GM19035 (cell line): ENCODE results near the gene FXR1.
"Not testable (repeated sequence)": the region's sequence is repeated elsewhere in the genome, so short reads cannot be mapped to it uniquely, and the experiment has no call there.

Source experiments
- ATAC-seq: cut with Tn5 transposase; IDR thresholded peaks from one replicate; pipeline ENCODE4 v1.9.1; 2021; ENCODE audit not compliant: unreplicated experiment

The FXR1 gene

DNA sequence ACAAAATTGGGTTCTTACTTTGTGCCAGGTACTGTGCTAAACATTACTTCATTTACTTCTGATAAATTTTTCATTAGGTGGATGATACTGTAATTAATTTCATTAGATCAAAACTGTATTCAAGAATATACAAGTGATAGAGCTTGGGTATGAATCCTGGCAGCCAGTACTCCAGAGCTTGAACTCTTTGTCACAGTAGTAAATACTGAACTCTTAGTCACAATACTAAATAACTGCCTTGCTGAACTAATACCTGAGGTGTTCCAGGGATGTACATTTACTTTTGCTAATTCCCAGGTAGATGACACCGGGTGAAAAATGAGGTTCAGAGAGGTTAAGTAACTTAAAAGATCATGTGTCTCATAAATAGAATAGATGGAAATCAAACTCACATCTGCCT is 20.3 kb downstream of the FXR1 start:
- ATAC-seq: no peak

DNA sequence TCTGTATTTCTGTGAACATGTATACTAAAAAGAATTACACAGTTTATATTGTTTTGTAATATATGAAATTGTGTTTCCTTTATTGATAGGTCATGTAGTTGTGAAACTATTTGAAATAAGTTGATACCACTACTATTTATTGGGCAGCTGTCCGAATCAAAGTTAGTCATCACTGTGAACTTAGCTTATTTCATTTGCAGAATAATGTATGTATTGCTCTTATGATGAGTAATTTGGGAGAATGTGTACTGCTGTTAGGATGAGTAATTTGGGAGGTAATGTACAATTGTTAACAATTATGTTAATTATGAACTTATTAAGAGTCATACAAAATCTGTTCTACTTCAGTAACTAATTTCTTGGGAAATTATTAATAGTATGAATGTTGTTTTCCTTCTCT is 22.2 kb downstream of the FXR1 start:
- ATAC-seq: no peak

DNA sequence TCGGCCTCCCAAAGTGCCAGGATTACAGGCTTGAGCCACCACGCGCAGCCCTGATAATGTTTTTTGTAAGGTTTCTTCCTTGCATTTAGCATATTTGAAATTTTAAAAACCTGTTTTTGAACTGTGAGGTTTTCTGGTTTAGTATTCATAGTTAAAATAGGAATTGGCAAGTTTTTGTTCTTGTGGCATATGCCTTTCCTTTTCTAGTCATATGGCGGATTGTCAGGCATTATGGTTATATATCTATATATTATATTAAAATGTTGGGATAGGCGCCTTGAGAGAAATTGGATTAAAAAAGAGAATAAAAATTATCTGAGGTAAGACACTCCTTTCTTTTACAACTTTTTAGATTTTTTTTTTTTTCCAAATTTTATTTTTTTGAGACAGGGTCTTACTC is 28.4 kb downstream of the FXR1 start:
- ATAC-seq: no peak

- ATAC-seq: peak; percentile 79
These were observed 35.4 kb downstream of the FXR1 start for GRCh38 chr3:180947761-180948390.

- ATAC-seq: no peak
These were observed 47.2 kb downstream of the FXR1 start for GRCh38 chr3:180959691-180960090.

GRCh38 chr3:180961087-180961486 is 48.6 kb downstream of the FXR1 start:
- ATAC-seq: no peak

GRCh38 chr3:180961552-180961951 is 49.1 kb downstream of the FXR1 start:
- ATAC-seq: no peak

GRCh38 chr3:180962530-180962929 is 50.1 kb downstream of the FXR1 start:
- ATAC-seq: no peak

- no peak for ATAC-seq
These were observed 58.5 kb downstream of the FXR1 start for GRCh38 chr3:180970931-180971330.

- peak; percentile 52 for ATAC-seq
These were observed 61.1 kb downstream of the FXR1 start for GRCh38 chr3:180973543-180973942.

DNA sequence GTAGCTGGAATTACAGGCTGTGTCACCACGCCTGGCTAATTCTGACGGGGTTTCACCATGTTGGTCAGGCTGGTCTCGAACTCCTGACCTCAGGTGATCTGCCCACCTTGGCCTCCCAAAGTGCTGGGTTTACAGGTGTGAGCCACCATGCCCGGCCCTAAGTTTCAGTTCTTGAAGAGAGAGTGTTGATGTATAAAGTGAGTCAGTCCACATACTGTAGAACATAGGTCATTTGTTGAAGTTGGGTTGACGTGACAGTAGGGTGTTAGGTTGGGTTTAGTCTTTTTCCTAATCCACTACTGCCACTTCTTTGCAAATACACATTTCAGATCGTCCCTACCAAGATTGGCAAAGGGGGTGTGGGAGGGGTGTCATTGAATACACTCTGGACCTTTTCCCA is 61.8 kb downstream of the FXR1 start:
- ATAC-seq: no peak

DNA sequence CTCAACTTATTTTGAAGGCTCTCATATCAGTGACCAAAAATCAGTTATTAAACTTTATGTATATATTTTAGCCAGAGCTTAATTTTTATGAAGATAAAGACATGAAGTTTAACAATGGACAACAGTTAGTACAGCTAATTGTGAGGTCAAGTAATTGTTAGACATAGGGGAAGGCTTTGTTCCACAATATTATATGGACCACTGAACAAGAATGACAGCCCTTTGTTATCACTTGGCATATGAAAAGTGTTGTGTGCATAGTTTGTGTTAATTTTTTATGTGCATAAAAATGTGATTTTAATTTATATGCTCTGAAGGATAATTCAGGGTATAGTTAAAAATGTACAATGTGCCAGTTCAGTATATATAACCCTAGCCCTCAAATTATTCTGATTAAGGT is 65.0 kb downstream of the FXR1 start:
- no peak for ATAC-seq

DNA sequence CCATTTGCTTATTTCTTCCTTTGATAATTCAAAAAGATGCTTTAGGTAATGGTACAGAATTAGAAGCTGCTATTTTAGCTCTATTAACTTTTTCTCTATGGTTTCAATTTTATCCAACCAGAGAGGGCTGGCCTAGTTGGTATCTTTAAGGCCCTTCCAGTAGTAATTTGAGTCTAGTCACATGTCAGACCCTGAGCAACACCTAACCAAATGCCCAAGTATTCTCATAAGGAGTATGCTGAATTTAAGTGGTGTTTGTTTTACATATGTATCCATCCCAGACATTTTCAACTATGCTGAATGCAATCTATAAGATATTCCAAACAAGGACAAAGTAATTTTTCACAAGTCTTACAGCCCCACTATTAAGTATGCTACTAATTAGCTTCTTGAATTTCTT is 67.5 kb downstream of the FXR1 start:
- ATAC-seq: no peak

DNA sequence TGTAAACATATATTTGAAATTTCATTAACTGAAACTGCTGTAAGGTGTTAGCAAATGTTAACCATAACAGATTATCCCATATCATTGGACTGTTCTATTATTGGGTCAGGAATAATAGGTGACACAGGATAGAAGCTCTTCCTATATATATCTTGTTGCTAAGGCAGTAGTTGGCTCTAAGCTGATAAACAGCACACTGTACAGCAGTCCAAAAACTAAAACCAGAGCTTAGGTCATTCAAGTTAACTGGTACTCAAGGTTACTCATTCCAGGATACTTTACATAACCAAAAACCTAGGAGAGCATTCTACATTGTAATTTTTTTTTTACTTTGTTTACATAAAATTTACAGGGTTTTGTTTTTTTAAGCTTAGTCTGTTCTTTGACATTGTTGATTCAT is 68.1 kb downstream of the FXR1 start:
- ATAC-seq: no peak

GRCh38 chr3:180981912-180982311 is 69.4 kb downstream of the FXR1 start:
- ATAC-seq: no peak

GRCh38 chr3:180983136-180983535 is 70.7 kb downstream of the FXR1 start:
- ATAC-seq: no peak

- ATAC-seq: not testable (repeated sequence)
These were observed 73.9 kb downstream of the FXR1 start for GRCh38 chr3:180986366-180986765.

GRCh38 chr3:180987344-180987743 is 74.9 kb downstream of the FXR1 start:
- ATAC-seq: no peak

DNA sequence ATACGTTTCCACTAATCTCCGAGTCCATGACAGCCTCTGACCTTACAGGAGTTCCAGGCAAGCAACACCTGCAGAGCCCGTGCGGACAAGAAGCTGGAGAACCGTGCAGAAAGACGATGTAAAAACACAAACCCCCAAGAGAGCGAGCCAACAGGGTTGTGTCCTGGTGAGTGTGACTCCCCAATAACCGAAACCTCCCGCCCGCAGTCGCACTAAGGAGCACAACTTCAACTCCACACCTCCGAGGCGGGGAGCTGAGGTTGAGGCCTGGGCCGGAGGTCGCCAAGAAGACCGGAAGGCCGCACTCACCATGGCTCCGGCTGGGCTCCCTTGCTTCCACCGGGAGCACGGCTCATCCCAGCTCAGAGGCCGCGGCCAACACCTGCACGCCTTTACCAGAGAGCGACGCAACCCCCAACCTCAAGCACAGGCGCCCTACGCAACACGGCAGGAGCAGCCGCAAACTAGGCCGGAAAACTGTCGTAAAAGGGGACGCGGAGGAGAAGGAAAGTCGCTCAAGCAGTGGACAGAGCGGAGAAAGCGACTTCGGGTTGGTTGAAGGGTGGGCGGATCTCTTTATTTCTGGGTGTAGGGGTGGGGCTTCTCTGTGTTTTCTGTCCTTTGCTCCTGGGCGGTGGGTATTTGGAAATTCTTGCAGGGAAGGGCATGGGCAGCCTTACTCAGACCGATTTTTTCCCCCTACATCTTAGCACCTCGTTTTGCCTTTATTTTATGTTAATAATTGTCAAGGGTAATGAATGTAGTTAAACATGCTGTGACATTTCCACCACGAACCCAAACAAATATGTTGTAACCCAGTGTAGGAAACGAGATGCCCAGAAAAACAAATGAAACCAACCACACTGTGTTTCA is 77.1 kb downstream of the FXR1 start, which contains the start of gene DNAJC19:
DNAJC19 (minus strand) TSS at position 446 of the 873 bp plus-strand sequence; CDS start at position 312, 134 bp downstream.
- peak; percentile 97 for ATAC-seq

DNA sequence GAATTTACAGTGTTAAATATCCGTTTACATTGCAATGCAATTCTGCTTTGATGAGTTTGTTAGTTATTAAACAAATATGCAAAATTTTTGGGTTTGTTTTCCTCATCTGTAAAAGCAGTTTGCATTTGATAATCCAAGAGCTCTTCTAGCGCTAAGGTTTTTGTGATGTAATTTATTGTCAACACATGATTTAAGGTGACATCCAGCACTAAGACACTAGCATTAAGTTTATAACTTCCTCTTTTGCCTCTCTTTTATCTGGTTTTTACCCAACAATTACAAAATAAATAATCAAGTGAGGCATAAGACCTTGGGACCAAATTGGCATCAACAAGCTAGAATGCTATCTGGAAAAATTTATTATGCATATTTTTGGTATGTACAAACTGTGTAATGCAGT is 78.0 kb downstream of the FXR1 start:
- ATAC-seq: no peak

- ATAC-seq: no peak
These were observed 84.0 kb downstream of the FXR1 start for GRCh38 chr3:180996415-180996932.

GRCh38 chr3:181002331-181002730 is 89.9 kb downstream of the FXR1 start:
- not testable (repeated sequence) for ATAC-seq
